SK-N-SH (cell line): Measurements from ENCODE around the gene STXBP6. TPM values are rescaled to one million over a fixed set of nuclear protein-coding genes. Genes with fewer than 3 reads are reported as not detected.

Experiments used
- CTCF ChIA-PET: fragments of 300-600, 350-600 bp; formaldehyde crosslinking; extraction: SDS; loops from one replicate; lab custom pipeline; 2021; lab: Yijun Ruan, JAX
- POLR2A ChIA-PET: fragments of 350-600 bp; sonication (Branson Sonifier 250); formaldehyde crosslinking; extraction: SDS; loops from one replicate; lab custom pipeline; 2020; ENCODE audit warnings: antibody characterized with exemption, inconsistent platforms; lab: Yijun Ruan, JAX
- DNase-seq: peaks from one replicate; pipeline ENCODE4 v3.0.0; 2012
- H2AFZ ChIP-seq: fragments of 200-600 bp; sonication (generic); 2 replicates; pipeline ENCODE4 v1.8.1; 2016; ENCODE audit warnings: antibody characterized with exemption, mild to moderate bottlenecking, low read depth
- H3F3A ChIP-seq: fragments of 200-600 bp; sonication (generic); replicated peaks from 2 replicates; pipeline ENCODE3; 2016; ENCODE audit warnings: antibody characterized with exemption, mild to moderate bottlenecking; ENCODE audit not compliant: insufficient read depth
- H3K27ac ChIP-seq, 2 experiments: fragments of 200-500 bp in 1 of 2; fragments of 200-600 bp in 1 of 2; sonication (Bioruptor generic) in 1 of 2; sonication (generic), shearing (Covaris generic) in 1 of 2; 2 replicates each; pipeline versions ENCODE4 v1.5.1 to v1.6.1; 2014 to 2016; ENCODE audit warnings: low read depth in 2 of 2, inconsistent platforms in 1 of 2, low read length in 1 of 2, mild to moderate bottlenecking in 1 of 2, mixed read lengths in 1 of 2
- H3K27me3 ChIP-seq: fragments of 200-600 bp; sonication (generic), shearing (Covaris generic); 2 replicates; pipeline ENCODE4 v1.6.1; 2016; ENCODE audit warnings: mixed run types; ENCODE audit not compliant: insufficient read depth
- H3K36me3 ChIP-seq, 2 experiments: fragments of 200-500 bp in 1 of 2; fragments of 200-600 bp in 1 of 2; sonication (Bioruptor generic) in 1 of 2; sonication (generic) in 1 of 2; replicated peaks in 1 of 2; 2 replicates each; pipeline versions ENCODE3 to v1.5.1; 2014 to 2016; ENCODE audit warnings: low read length in 1 of 2, mild to moderate bottlenecking in 1 of 2; ENCODE audit not compliant: insufficient read depth in 2 of 2, control insufficient read depth in 1 of 2
- H3K4me1 ChIP-seq, 2 experiments: fragments of 200-500 bp in 1 of 2; fragments of 200-600 bp in 1 of 2; sonication (Bioruptor generic) in 1 of 2; sonication (generic), shearing (Covaris generic) in 1 of 2; 2 replicates each; pipeline versions ENCODE4 v1.5.1 to v1.6.1; 2014 to 2016; ENCODE audit warnings: low read depth in 1 of 2, low read length in 1 of 2, mixed run types in 1 of 2; ENCODE audit not compliant: insufficient read depth in 2 of 2, control insufficient read depth in 1 of 2
- H3K4me2 ChIP-seq: fragments of 200-600 bp; sonication (generic), shearing (Covaris generic); 2 replicates; pipeline ENCODE4 v1.6.1; 2017; ENCODE audit warnings: mixed run types
- H3K4me3 ChIP-seq, 2 experiments: fragments of 200-500 bp in 1 of 2; fragments of 200-600 bp in 1 of 2; sonication (Bioruptor generic) in 1 of 2; sonication (generic), shearing (Covaris generic) in 1 of 2; 2 replicates each; pipeline versions ENCODE4 v1.5.1 to v1.8.1; 2014 to 2016; ENCODE audit warnings: low read depth in 2 of 2, inconsistent platforms in 1 of 2, low read length in 1 of 2, mild to moderate bottlenecking in 1 of 2, mixed read lengths in 1 of 2, moderate library complexity in 1 of 2
- H3K79me2 ChIP-seq: fragments of 200-600 bp; sonication (generic); 2 replicates; pipeline ENCODE4 v1.8.1; 2017; ENCODE audit warnings: mild to moderate bottlenecking; ENCODE audit not compliant: insufficient read depth
- H3K9ac ChIP-seq: fragments of 200-600 bp; sonication (generic); 2 replicates; pipeline ENCODE4 v1.6.1; 2017; ENCODE audit warnings: mixed run types
- H3K9me2 ChIP-seq: fragments of 200-600 bp; sonication (generic); 2 replicates; pipeline ENCODE4 v1.6.1; 2017; ENCODE audit warnings: mixed run types
- H3K9me3 ChIP-seq: fragments of 200-600 bp; sonication (generic); 2 replicates; pipeline ENCODE4 v1.6.1; 2017; ENCODE audit warnings: mixed run types, mild to moderate bottlenecking, moderate library complexity
- H4K20me1 ChIP-seq: fragments of 200-600 bp; sonication (generic); 2 replicates; pipeline ENCODE4 v1.6.1; 2017; ENCODE audit warnings: mild to moderate bottlenecking, mixed run types; ENCODE audit not compliant: insufficient read depth
- EP300 ChIP-seq, 2 experiments: IDR thresholded peaks; 2 replicates each; pipeline versions ENCODE4 v1.4.0 to v1.6.1; 2012; ENCODE audit warnings: borderline replicate concordance in 1 of 2, low read depth in 1 of 2, low read length in 1 of 2
- EZH2phosphoT487 ChIP-seq: fragments of 200-600 bp; sonication (generic); IDR thresholded peaks from 2 replicates; pipeline ENCODE4 v1.6.1; 2017; ENCODE audit warnings: low read depth, mixed run types, mild to moderate bottlenecking, antibody characterized with exemption, moderate library complexity, borderline replicate concordance
- FOSL2 ChIP-seq: IDR thresholded peaks from 2 replicates; pipeline ENCODE4 v1.4.0; 2012; ENCODE audit warnings: low read depth, mild to moderate bottlenecking, moderate library complexity, borderline replicate concordance
- FOXM1 ChIP-seq: IDR thresholded peaks from 2 replicates; pipeline ENCODE4 v1.4.0; 2012; ENCODE audit warnings: low read depth, mild to moderate bottlenecking
- GATA2 ChIP-seq: sonication (generic); formaldehyde crosslinking; IDR thresholded peaks from 2 replicates; pipeline ENCODE4 v1.5.0; 2020; ENCODE audit warnings: mild to moderate bottlenecking, missing genetic modification reagents
- JUND ChIP-seq: IDR thresholded peaks from 2 replicates; pipeline ENCODE4 v1.4.0; 2012
- MXI1 ChIP-seq: IDR thresholded peaks from 2 replicates; pipeline ENCODE4 v1.6.1; 2012; ENCODE audit warnings: mild to moderate bottlenecking, low read depth, low read length, improper control_type of control experiment
- POLR2AphosphoS5 ChIP-seq: IDR thresholded peaks from 2 replicates; pipeline ENCODE4 v1.6.1; 2012; ENCODE audit warnings: low read depth, low read length
- RAD21 ChIP-seq: IDR thresholded peaks from 2 replicates; pipeline ENCODE4 v1.6.1; 2012; ENCODE audit warnings: mild to moderate bottlenecking, low read length
- RCOR1 ChIP-seq: fragments of 150-350 bp; IDR thresholded peaks from 2 replicates; pipeline ENCODE4 v1.6.1; 2017; ENCODE audit warnings: antibody characterized with exemption, low read length
- RFX5 ChIP-seq: IDR thresholded peaks from 2 replicates; pipeline ENCODE4 v1.6.1; 2012; ENCODE audit warnings: mild to moderate bottlenecking, improper control_type of control experiment, low read length
- RXRA ChIP-seq: IDR thresholded peaks from 2 replicates; pipeline ENCODE4 v1.4.0; 2012; ENCODE audit warnings: low read depth, mild to moderate bottlenecking, borderline replicate concordance
- SIN3A ChIP-seq: IDR thresholded peaks from 2 replicates; pipeline ENCODE4 v1.6.1; 2012; ENCODE audit warnings: low read depth, mild to moderate bottlenecking, low read length, moderate library complexity, borderline replicate concordance
- TAF1 ChIP-seq: IDR thresholded peaks from 2 replicates; pipeline ENCODE4 v1.6.1; 2012; ENCODE audit warnings: low read depth, mild to moderate bottlenecking, low read length, moderate library complexity, borderline replicate concordance
- TEAD4 ChIP-seq: IDR thresholded peaks from 2 replicates; pipeline ENCODE4 v1.4.0; 2012; ENCODE audit warnings: mild to moderate bottlenecking, borderline replicate concordance; ENCODE audit not compliant: insufficient read depth
- YY1 ChIP-seq: IDR thresholded peaks from 2 replicates; pipeline ENCODE4 v1.4.0; 2012; ENCODE audit warnings: low read depth, mild to moderate bottlenecking
- WGBS: methylation state at CpG from one replicate; pipeline ENCODE4 v1.1.6; 2017; ENCODE audit warnings: low lambda C conversion rate; 5-methylcytosine and 5-hydroxymethylcytosine counted together
- polyA plus RNA-seq, 3 experiments: library from polyadenylated mRNA; depleted of rRNA; stranded (reverse); fragments of >200 nt; gene quantifications; 2 replicates each; pipeline ENCODE4 v1.2.3, GENCODE V29; 2012
- TF ChIP-seq, protein P1 (sequence below): IDR thresholded peaks from 2 replicates; pipeline ENCODE4 v1.4.0; 2012; ENCODE audit warnings: low read depth, borderline replicate concordance
- TF ChIP-seq, protein P2 (sequence below): IDR thresholded peaks from 2 replicates; pipeline ENCODE4 v1.4.0; 2012; ENCODE audit warnings: low read depth, borderline replicate concordance

The STXBP6 gene
- polyA plus RNA-seq, 1 of the 3 experiments (the other 2 are of a cell fraction): 0.16 TPM

DNA sequence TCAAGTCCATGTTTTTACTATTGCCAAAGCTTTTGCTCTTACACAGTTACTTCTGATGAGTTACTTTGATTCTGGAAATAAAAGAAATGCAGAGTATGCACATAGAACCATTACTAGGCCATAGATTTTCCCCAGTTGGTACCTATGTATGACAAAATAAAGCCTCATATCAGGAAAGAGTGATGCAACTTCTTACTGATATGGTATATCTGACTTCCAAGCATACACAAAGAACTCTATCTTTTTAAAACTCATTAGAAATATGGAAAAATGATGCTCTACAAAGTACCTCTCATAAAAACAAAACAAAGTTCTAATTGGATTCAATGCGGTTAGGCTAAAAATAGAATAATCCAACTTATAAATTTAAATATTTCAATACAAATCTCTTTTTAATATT lies 92.1 kb downstream of the STXBP6 start:
- Histone ChIP-seq H3K27ac (no peak overlapping the region), H3K4me2 (no peak overlapping the region), H3K79me2 (no peaks in the 10 kb centered on the region), H3K4me3 (no peak overlapping the region), H3K9me2 (no peaks in the 10 kb centered on the region), H2AFZ (no peak overlapping the region), H3K27me3 (peaks cover 5% of the 10 kb centered on the region), H3K9me3 (no peaks in the 10 kb centered on the region), H3K4me1 (no peaks in the 10 kb centered on the region), H3K9ac (no peak overlapping the region), H4K20me1 (no peaks in the 10 kb centered on the region), H3K36me3 (no peaks in the 10 kb centered on the region), H3F3A (no peaks in the 10 kb centered on the region)
- ChIA-PET CTCF (no interaction called here), POLR2A (no interaction called here)
- TF ChIP-seq FOSL2: no peak
- TF ChIP-seq EZH2phosphoT487: no peak
- no peak for TF ChIP-seq RFX5
- TF ChIP-seq SIN3A: no peak
- no peak for TF ChIP-seq RCOR1
- no peak for TF ChIP-seq YY1
- TF ChIP-seq, protein P1, sequence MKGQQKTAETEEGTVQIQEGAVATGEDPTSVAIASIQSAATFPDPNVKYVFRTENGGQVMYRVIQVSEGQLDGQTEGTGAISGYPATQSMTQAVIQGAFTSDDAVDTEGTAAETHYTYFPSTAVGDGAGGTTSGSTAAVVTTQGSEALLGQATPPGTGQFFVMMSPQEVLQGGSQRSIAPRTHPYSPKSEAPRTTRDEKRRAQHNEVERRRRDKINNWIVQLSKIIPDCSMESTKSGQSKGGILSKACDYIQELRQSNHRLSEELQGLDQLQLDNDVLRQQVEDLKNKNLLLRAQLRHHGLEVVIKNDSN: no peak
- no peak for TF ChIP-seq EP300 (IDR thresholded peaks at IDR 0.05; ENCODE audit: borderline replicate concordance in 1 of 2, low read depth in 1 of 2, low read length in 1 of 2)
- TF ChIP-seq MXI1: no peak
- no peak for TF ChIP-seq RXRA
- no peak for TF ChIP-seq RAD21
- no peak for TF ChIP-seq FOXM1
- 13% methylated on average over 1 of the region's 1 CpG for WGBS
- no peak for DNase-seq

DNA sequence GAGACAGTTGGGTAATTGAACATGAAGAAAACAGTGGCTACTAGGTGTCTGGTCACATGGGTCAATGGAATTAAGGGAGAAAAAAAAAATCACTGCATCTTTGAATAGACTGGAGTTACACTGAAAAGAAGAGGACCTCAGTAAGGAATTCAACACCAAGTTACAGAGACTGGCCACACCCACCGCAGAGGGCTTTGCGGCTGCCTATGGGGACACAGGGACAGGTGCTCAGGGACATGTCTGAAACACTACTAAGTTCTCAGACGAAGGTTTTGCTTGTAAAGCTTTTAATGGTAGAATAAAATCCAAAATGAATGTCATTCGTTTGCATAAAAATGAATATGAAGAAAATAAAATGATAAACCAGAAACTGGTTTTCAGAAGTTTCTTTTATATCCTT lies 93.8 kb downstream of the STXBP6 start:
- no peak overlapping the region for H3K9ac ChIP-seq

More for the DNA sequence above, 93.8 kb downstream of the STXBP6 start:
- Histone ChIP-seq H3F3A (no peaks in the 10 kb centered on the region), H3K9me2 (no peaks in the 10 kb centered on the region), H3K4me2 (no peak overlapping the region), H2AFZ (no peak overlapping the region)
- WGBS: 12% methylated on average over 4 of the region's 4 CpGs
- POLR2A ChIA-PET: no interaction called here
- CTCF ChIA-PET: no interaction called here
- TF ChIP-seq TEAD4 (no peak), MXI1 (no peak), FOXM1 (no peak), FOSL2 (no peak), TAF1 (no peak), POLR2AphosphoS5 (no peak), JUND (no peak), GATA2 (CRISPR knock-in tag) (no peak), YY1 (no peak)
- TF ChIP-seq, protein P2, sequence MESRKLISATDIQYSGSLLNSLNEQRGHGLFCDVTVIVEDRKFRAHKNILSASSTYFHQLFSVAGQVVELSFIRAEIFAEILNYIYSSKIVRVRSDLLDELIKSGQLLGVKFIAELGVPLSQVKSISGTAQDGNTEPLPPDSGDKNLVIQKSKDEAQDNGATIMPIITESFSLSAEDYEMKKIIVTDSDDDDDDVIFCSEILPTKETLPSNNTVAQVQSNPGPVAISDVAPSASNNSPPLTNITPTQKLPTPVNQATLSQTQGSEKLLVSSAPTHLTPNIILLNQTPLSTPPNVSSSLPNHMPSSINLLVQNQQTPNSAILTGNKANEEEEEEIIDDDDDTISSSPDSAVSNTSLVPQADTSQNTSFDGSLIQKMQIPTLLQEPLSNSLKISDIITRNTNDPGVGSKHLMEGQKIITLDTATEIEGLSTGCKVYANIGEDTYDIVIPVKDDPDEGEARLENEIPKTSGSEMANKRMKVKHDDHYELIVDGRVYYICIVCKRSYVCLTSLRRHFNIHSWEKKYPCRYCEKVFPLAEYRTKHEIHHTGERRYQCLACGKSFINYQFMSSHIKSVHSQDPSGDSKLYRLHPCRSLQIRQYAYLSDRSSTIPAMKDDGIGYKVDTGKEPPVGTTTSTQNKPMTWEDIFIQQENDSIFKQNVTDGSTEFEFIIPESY: no peak
- TF ChIP-seq, all 33 proteins: peak for 0
- Histone ChIP-seq H3K9me3 (no peaks in the 10 kb centered on the region), H4K20me1 (no peaks in the 10 kb centered on the region), H3K27me3 (peaks cover 5% of the 10 kb centered on the region), H3K4me1 (no peaks in the 10 kb centered on the region), H3K36me3 (no peaks in the 10 kb centered on the region), H3K79me2 (no peaks in the 10 kb centered on the region), H3K4me3 (no peak overlapping the region), H3K27ac (no peak overlapping the region)
- DNase-seq: no peak
